PC-9 (cell line): Measurements from ENCODE around the gene NARS2.

Experiments
- CTCF ChIP-seq: fragments of 200-600 bp; sonication (generic); conservative IDR thresholded peaks from 2 replicates; pipeline ENCODE4 v1.6.1; 2017; ENCODE audit warnings: mixed run types, antibody characterized with exemption, mild to moderate bottlenecking, moderate library complexity
- EZH2 ChIP-seq: fragments of 200-600 bp; sonication (generic); IDR thresholded peaks from 2 replicates; pipeline ENCODE4 v1.8.0; 2017; ENCODE audit warnings: antibody characterized with exemption, low read depth

DNA sequence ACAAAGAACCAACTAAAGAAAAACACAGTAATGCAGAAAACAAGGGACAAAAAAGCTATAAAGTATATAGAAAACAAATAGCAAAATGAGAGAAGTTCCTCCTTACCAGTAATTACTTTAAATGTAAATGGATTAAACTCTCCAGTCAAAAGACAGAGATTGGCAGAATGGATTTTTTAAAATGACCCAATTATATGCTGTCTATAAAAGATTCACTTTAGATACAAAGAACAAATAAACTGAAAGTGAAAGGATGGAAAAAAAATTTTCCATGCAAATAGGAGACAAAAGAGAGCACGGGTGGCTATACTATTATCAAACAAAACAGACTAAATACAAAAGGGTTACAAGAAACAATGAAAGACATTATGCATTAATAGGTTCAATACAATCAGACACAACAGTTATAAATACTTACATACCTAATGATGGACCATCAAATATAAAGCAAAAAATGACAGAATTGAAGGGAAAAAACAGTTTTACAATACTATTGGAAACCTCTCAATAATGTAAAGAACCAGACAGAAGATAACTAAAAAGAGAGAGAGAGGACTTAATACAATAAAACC lies 64.6 kb downstream of the NARS2 start:
- TF ChIP-seq CTCF: no peak
- TF ChIP-seq EZH2: no peak
